HepG2 (cell line): ENCODE results near the gene ZNF556. TPM values are rescaled to one million over a fixed set of nuclear protein-coding genes. Genes with fewer than 3 reads are reported as not detected.

ENCODE experiments used
- HNF1B ChIP-seq: sonication (generic); formaldehyde crosslinking; IDR thresholded peaks from 2 replicates; pipeline ENCODE4 v1.5.1; 2020; ENCODE audit warnings: mild to moderate bottlenecking, moderate library complexity, missing genetic modification reagents
- IRF1 ChIP-seq: sonication (generic); formaldehyde crosslinking; IDR thresholded peaks from 2 replicates; pipeline ENCODE4 v1.4.0; 2020; ENCODE audit warnings: low read depth, mild to moderate bottlenecking, missing genetic modification reagents
- ISX ChIP-seq: sonication (generic); formaldehyde crosslinking; conservative IDR thresholded peaks from 2 replicates; pipeline ENCODE4 v1.5.0; 2020; ENCODE audit warnings: missing genetic modification reagents
- MNT ChIP-seq: fragments of 450-650 bp; IDR thresholded peaks from 2 replicates; pipeline ENCODE4 v1.6.1; 2016
- ZNF280B ChIP-seq: sonication (generic); formaldehyde crosslinking; IDR thresholded peaks from 2 replicates; pipeline ENCODE4 v1.5.0; 2020; ENCODE audit warnings: missing genetic modification reagents, mild to moderate bottlenecking, borderline replicate concordance
- polyA plus RNA-seq, 8 experiments: library from polyadenylated mRNA; depleted of rRNA in 3 of 8; stranded (reverse) in 7 of 8; unstranded in 1 of 8; fragments of >200 nt; fragmentation: Illumina TruSeq in 4 of 8; extraction: Trizol in 4 of 8; gene quantifications; 2 replicates each; pipeline versions ENCODE4 v1.2.1 to v1.2.3, GENCODE V29; 2011 to 2016; ENCODE audit warnings: low read depth in 4 of 8, missing spikeins in 1 of 8, mixed read lengths in 1 of 8; ENCODE audit not compliant: insufficient read depth in 1 of 8
- total RNA-seq, 5 experiments: library from RNA; depleted of rRNA; stranded (reverse); fragments of >200 nt; fragmentation: Illumina TruSeq; extraction: Trizol; gene quantifications; 2 replicates each; pipeline ENCODE4 v1.2.3, GENCODE V29; 2016; ENCODE audit warnings: low read depth in 1 of 5

The ZNF556 gene
- total and polyA plus RNA-seq, 2 of the 13 experiments (the other 11 are each of a cell fraction or from before 2014, with no cell fraction given) = 4.2 to 28.6 TPM

- peak; percentile 24; the same call in 1 of the 2 replicates for TF ChIP-seq ZNF280B (CRISPR knock-in tag)
- TF ChIP-seq IRF1 (CRISPR knock-in tag) = no peak
- TF ChIP-seq MNT = 0 out of 2 replicates have a peak, but pooled peaks have one; percentile 2
- peak; percentile 36; the same call in 1 of the 2 replicates for TF ChIP-seq HNF1B (CRISPR knock-in tag)
- peak; percentile 86; the same call in 1 of the 2 replicates for TF ChIP-seq ISX (CRISPR knock-in tag)
Measured at GRCh38 chr19:2840794-2841791, 26.0 kb upstream of the ZNF556 start, which contains the start of gene ZNF555 (continued).
